H1 (cell line): ENCODE results near the gene VARS2. TPM values are rescaled to one million over a fixed set of nuclear protein-coding genes. Genes with fewer than 3 reads are reported as not detected.

Experiments used
- ATF2 ChIP-seq: IDR thresholded peaks from 2 replicates; pipeline ENCODE4 v1.6.1; 2012; ENCODE audit warnings: low read length, inconsistent platforms
- POLR2AphosphoS5 ChIP-seq: IDR thresholded peaks from 2 replicates; pipeline ENCODE4 v1.6.1; 2011; ENCODE audit warnings: low read depth, low read length
- POU5F1 ChIP-seq: IDR thresholded peaks from 2 replicates; pipeline ENCODE4 v1.6.1; 2011; ENCODE audit warnings: low read depth, mild to moderate bottlenecking, low read length, moderate library complexity
- TAF7 ChIP-seq: optimal IDR thresholded peaks from 2 replicates; pipeline ENCODE3; 2011; ENCODE audit warnings: low read depth, mild to moderate bottlenecking, inconsistent platforms, low read length, moderate library complexity, borderline replicate concordance
- polyA plus RNA-seq, 7 experiments: library from polyadenylated mRNA; depleted of rRNA in 3 of 7; stranded (reverse) in 5 of 7; unstranded in 2 of 7; fragments of >200 nt in 5 of 7; fragments of 200-250 nt in 2 of 7; gene quantifications; 1 replicate in 5 of 7; 2 replicates in 1 of 7; 4 replicates in 1 of 7; pipeline versions ENCODE4 v1.2.1 to v1.2.3, GENCODE V29; 2011 to 2013; ENCODE audit warnings: missing spikeins in 2 of 7, mixed read lengths in 2 of 7
- total RNA-seq: library from RNA; stranded (reverse); fragmentation: NEBNext Ultra II Directional; extraction: Animal tissue kit (Norgen Biotek cat#: 25700); gene quantifications from 2 replicates; pipeline ENCODE4 v1.2.1, GENCODE V29; 2021

Gene VARS2
- total and polyA plus RNA-seq, 2 of the 8 experiments (the other 6 are each of a cell fraction or from before 2014, with no cell fraction given), result 26.8 to 47.7 TPM

- TF ChIP-seq ATF2 (no peak), TAF7 (no peak), POLR2AphosphoS5 (no peak), POU5F1 (no peak)
Observed at GRCh38 chr6:30895343-30895742, 18.7 kb upstream of the VARS2 start (continued).
